ENCODE data around the gene NR1H2. TPM values are rescaled to one million over a fixed set of nuclear protein-coding genes. Genes with fewer than 3 reads are reported as not detected.

NR1H2 gene
- total RNA-seq, 1 donor from 2014 or later, result 28.3 TPM

DNA sequence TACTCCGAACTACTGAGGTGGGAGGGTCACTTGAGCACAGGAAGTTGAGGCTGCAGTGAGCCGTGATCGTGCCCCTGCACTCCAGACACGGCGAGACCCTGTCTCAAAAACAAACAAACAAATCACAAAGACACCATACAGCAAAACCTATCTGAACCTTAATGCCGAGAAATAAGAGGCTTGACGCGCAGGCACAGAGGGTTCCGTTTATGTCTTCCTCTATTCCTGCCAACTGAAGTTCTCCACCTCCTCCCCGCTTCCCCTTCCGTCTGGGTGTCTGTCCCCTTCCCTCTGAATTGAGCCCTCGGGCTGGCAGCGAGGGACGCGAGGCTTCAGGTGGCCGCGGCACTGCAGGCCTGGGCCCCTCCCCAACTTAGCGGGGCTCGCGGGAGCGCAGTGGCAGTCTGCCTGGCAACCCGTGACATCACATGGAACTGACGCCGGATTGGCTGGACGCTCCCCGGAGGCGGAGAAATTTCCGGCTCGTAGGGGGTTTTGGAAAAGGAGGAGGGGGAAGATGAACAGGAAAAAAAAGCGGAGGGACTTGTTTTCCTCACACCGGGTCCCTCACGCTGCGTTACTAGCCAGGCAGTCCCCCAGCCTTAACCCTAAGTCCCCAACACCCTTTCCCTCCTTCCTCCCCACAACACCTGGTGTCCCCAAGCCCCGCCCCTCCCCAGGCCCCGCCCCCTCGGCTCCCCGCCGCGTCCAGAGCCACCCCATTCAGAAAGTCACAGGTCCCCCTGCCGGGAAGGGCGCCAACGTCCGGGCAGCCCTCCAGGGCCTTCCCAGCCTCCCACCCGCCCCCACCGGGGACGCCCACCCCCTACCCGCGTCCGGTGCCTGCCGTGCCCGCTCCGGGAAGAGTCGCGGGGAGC lies 55.3 kb downstream of the NR1H2 start:
- peaks cover 3% of the 10 kb centered on the region for H3K27me3 Mint-ChIP-seq (ENCODE audit: unreplicated experiment)
- no peaks in the 10 kb centered on the region for H3K36me3 Mint-ChIP-seq (ENCODE audit: unreplicated experiment)
- peak overlapping the region; percentile 86 for H3K4me3 Mint-ChIP-seq (ENCODE audit: unreplicated experiment)
- peak overlapping the region; percentile 66 for H3K27ac Mint-ChIP-seq (ENCODE audit: unreplicated experiment)
- peaks cover 10% of the 10 kb centered on the region for H3K4me1 Mint-ChIP-seq (ENCODE audit: low read depth, unreplicated experiment)
- peaks cover 5% of the 10 kb centered on the region for H3K9me3 Mint-ChIP-seq (ENCODE audit: unreplicated experiment)
- peak; percentile 92 for DNase-seq
- no peak for TF ChIP-seq CTCF (IDR thresholded peaks at IDR 0.05; ENCODE audit: partially characterized antibody, unreplicated experiment)

GRCh38 chr19:50432221-50433028 lies 56.2 kb downstream of the NR1H2 start, which contains the start of gene MYBPC2:
TSS of gene MYBPC2 (plus strand) at chr19:50432892. CDS start at chr19:50432954, 62 bp downstream.
- no peak for DNase-seq
- peak within 1 kb of the TSS; percentile 86 for H3K4me3 Mint-ChIP-seq (ENCODE audit: unreplicated experiment)
- peaks cover 10% of the 10 kb centered on the region for H3K4me1 Mint-ChIP-seq (ENCODE audit: low read depth, unreplicated experiment)
- H3K36me3 Mint-ChIP-seq (ENCODE audit: unreplicated experiment), result no peaks in the 10 kb centered on the region
- H3K27ac Mint-ChIP-seq (ENCODE audit: unreplicated experiment), result peak within 1 kb of the TSS; percentile 59
- peaks cover 5% of the 10 kb centered on the region for H3K27me3 Mint-ChIP-seq (ENCODE audit: unreplicated experiment)
- H3K9me3 Mint-ChIP-seq (ENCODE audit: unreplicated experiment), result peaks cover 7% of the 10 kb centered on the region
- no peak for TF ChIP-seq CTCF (IDR thresholded peaks at IDR 0.05; ENCODE audit: partially characterized antibody, unreplicated experiment)

Other genes starting within 250 kb of the NR1H2 start
- gene IZUMO2, start 213.2 kb upstream of the NR1H2 start, total RNA-seq (ENCODE audit: unreplicated experiment), result not detected
- 0.59 TPM for gene MYH14, start 172.8 kb upstream of the NR1H2 start, total RNA-seq (ENCODE audit: unreplicated experiment)
- gene KCNC3, start 47.1 kb upstream of the NR1H2 start, total RNA-seq (ENCODE audit: unreplicated experiment), result 10.6 TPM
- gene NAPSA, start 10.8 kb upstream of the NR1H2 start, total RNA-seq (ENCODE audit: unreplicated experiment), result 0.88 TPM
- gene POLD1, start 7.9 kb downstream of the NR1H2 start, total RNA-seq (ENCODE audit: unreplicated experiment), result 38.9 TPM
- 2.7 TPM for gene SPIB, start 42.5 kb downstream of the NR1H2 start, total RNA-seq (ENCODE audit: unreplicated experiment)
- gene MYBPC2, start 56.4 kb downstream of the NR1H2 start, total RNA-seq (ENCODE audit: unreplicated experiment), result 0.61 TPM
- 98.8 TPM for gene EMC10, start 100.0 kb downstream of the NR1H2 start, total RNA-seq (ENCODE audit: unreplicated experiment)
- gene GARIN5A, start 100.4 kb downstream of the NR1H2 start, total RNA-seq (ENCODE audit: unreplicated experiment), result 5.2 TPM
- gene JOSD2, start 134.7 kb downstream of the NR1H2 start, total RNA-seq (ENCODE audit: unreplicated experiment), result 19.1 TPM
- not detected for gene ASPDH, start 137.5 kb downstream of the NR1H2 start, total RNA-seq (ENCODE audit: unreplicated experiment)
- 28.5 TPM for gene LRRC4B, start 192.0 kb downstream of the NR1H2 start, total RNA-seq (ENCODE audit: unreplicated experiment)